ENCODE data around the gene DPM2.

DPM2 gene

DNA sequence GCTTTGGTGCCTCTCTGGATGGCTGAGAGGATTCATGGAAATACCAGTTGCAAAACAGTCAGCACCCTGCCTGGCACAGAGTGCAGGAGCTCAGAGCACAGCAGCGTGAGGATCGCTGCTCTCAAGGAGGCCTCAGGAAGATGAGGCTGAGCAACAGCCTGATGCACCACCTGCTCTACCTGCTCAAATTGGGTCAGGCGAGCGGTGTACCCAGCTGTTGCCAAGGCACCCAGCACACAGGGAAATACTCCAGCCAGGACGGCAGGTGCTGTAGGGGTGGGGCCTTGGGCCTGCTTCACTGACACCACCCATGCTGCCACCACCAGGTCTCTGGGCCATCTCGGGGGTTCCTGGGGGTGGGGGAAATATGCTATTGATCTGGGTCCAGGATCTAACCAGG is 38.8 kb upstream of the DPM2 start:
- H3K36me3 ChIP-seq (ENCODE audit: low read length), result peaks cover 10% of the 10 kb centered on the region; the same call in 1 of the 2 replicates
- no peaks in the 10 kb centered on the region; the same call in 1 of the 2 replicates for H4K20me1 ChIP-seq (ENCODE audit: low read depth, low read length)
- peak overlapping the region; percentile 92 for H3K4me2 ChIP-seq (ENCODE audit: low read depth, low read length, poor library complexity, severe bottlenecking)
- peak overlapping the region; percentile 93 for H3K9ac ChIP-seq (ENCODE audit: low read length)
- no peaks in the 10 kb centered on the region for H3K9me3 ChIP-seq (ENCODE audit: insufficient read depth, low read length)
- H2AFZ ChIP-seq (ENCODE audit: low read depth, low read length, severe bottlenecking), result no peak overlapping the region
- H3F3A ChIP-seq (ENCODE audit: insufficient read depth), result peaks cover 75% of the 10 kb centered on the region
- TF ChIP-seq EZH2phosphoT487 (conservative IDR thresholded peaks at IDR 0.05; ENCODE audit: low read length), result no peak
- TF ChIP-seq CTCF (IDR thresholded peaks at IDR 0.05; ENCODE audit: insufficient read depth, low read length, poor library complexity, severe bottlenecking), result no peak
- peak overlapping the region; percentile 95 for H3K4me3 ChIP-seq (ENCODE audit: insufficient read depth, low read length, poor library complexity, severe bottlenecking)
- H3K27ac ChIP-seq (ENCODE audit: low read depth, low read length), result peak overlapping the region; percentile 97
- peaks cover 88% of the 10 kb centered on the region for H3K79me2 ChIP-seq (ENCODE audit: insufficient read depth, low read length)
- H3K9me2 ChIP-seq (replicated peaks; ENCODE audit: insufficient read depth, low read length), result no peaks in the 10 kb centered on the region
- H3K27me3 ChIP-seq (ENCODE audit: low read length), result no peaks in the 10 kb centered on the region

DNA sequence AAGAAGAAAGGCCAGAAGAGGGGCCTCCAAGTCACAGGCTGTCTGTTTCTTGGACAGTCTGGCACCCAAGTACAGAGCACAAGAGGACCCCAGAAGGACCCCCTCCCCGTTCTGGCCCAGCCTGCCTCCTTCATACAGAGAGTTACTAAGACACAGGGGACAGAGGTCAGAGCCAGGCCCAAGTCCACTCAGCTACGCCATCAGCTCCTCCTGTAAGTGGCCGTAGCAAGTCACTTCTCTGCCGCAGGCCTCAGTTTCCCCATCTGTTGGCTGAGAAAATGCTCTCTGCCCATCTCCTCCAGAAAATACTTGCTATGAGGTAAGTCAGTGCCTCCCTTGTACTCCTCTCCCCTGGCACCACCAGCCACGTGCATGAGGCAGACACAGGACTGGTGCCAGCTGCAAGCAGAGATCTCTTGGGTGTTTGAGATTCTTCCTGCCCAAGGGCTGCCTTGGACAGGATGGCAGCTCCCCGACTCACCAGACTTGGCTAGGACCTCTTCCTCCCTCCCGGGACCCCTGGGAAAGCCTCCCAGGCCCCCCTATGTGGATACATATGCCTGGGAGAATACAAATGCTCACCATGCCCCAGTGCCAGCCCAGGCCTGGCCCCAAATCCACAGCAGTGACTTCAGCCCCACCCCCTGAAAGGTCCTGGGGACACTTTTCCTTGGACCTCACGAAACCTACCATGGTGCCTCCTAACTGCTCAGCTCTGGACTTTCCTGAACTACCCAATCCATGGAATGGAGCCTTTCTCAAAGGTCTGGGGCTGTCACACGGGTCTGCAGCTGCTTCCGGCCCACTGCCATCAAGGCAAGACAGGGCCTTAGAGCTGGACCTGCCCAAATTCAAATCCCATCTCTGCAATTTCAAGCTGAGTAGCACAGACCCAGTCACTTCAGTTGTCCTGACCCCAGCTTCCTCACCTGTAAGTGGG is 38.0 kb upstream of the DPM2 start:
- H3K27me3 ChIP-seq (ENCODE audit: low read length), result no peaks in the 10 kb centered on the region
- peak overlapping the region; percentile 95 for H3K4me3 ChIP-seq (ENCODE audit: insufficient read depth, low read length, poor library complexity, severe bottlenecking)
- no peaks in the 10 kb centered on the region for H3K9me2 ChIP-seq (replicated peaks; ENCODE audit: insufficient read depth, low read length)
- peak overlapping the region; percentile 92 for H3K4me2 ChIP-seq (ENCODE audit: low read depth, low read length, poor library complexity, severe bottlenecking)
- H2AFZ ChIP-seq (ENCODE audit: low read depth, low read length, severe bottlenecking), result no peak overlapping the region
- no peaks in the 10 kb centered on the region; the same call in 1 of the 2 replicates for H4K20me1 ChIP-seq (ENCODE audit: low read depth, low read length)
- H3K9me3 ChIP-seq (ENCODE audit: insufficient read depth, low read length), result no peaks in the 10 kb centered on the region
- peaks cover 95% of the 10 kb centered on the region for H3K79me2 ChIP-seq (ENCODE audit: insufficient read depth, low read length)
- peaks cover 10% of the 10 kb centered on the region; the same call in 1 of the 2 replicates for H3K36me3 ChIP-seq (ENCODE audit: low read length)
- TF ChIP-seq CTCF (IDR thresholded peaks at IDR 0.05; ENCODE audit: insufficient read depth, low read length, poor library complexity, severe bottlenecking), result no peak
- TF ChIP-seq EZH2phosphoT487 (conservative IDR thresholded peaks at IDR 0.05; ENCODE audit: low read length), result no peak
- peak overlapping the region; percentile 93 for H3K9ac ChIP-seq (ENCODE audit: low read length)
- peaks cover 78% of the 10 kb centered on the region for H3F3A ChIP-seq (ENCODE audit: insufficient read depth)
- peak overlapping the region; percentile 97 for H3K27ac ChIP-seq (ENCODE audit: low read depth, low read length)

- Histone ChIP-seq H2AFZ (ENCODE audit: low read depth, low read length, severe bottlenecking) (no peak overlapping the region), H3K9ac (ENCODE audit: low read length) (peak overlapping the region; percentile 93), H4K20me1 (ENCODE audit: low read depth, low read length) (no peaks in the 10 kb centered on the region; the same call in 1 of the 2 replicates), H3K4me3 (ENCODE audit: insufficient read depth, low read length, poor library complexity, severe bottlenecking) (peak overlapping the region; percentile 95), H3F3A (ENCODE audit: insufficient read depth) (peaks cover 77% of the 10 kb centered on the region), H3K9me3 (ENCODE audit: insufficient read depth, low read length) (no peaks in the 10 kb centered on the region), H3K9me2 (replicated peaks; ENCODE audit: insufficient read depth, low read length) (no peaks in the 10 kb centered on the region), H3K79me2 (ENCODE audit: insufficient read depth, low read length) (peaks cover 98% of the 10 kb centered on the region), H3K4me2 (ENCODE audit: low read depth, low read length, poor library complexity, severe bottlenecking) (peak overlapping the region; percentile 92), H3K27me3 (ENCODE audit: low read length) (no peaks in the 10 kb centered on the region), H3K27ac (ENCODE audit: low read depth, low read length) (peak overlapping the region; percentile 97), H3K36me3 (ENCODE audit: low read length) (peaks cover 10% of the 10 kb centered on the region; the same call in 1 of the 2 replicates)
- TF ChIP-seq EZH2phosphoT487 (conservative IDR thresholded peaks at IDR 0.05; ENCODE audit: low read length) (no peak), CTCF (IDR thresholded peaks at IDR 0.05; ENCODE audit: insufficient read depth, low read length, poor library complexity, severe bottlenecking) (no peak)
These were observed 37.2 kb upstream of the DPM2 start for GRCh38 chr9:127974769-127975261.
